HepG2 (cell line): Measurements from ENCODE around the gene BOLL. TPM values are rescaled to one million over a fixed set of nuclear protein-coding genes. Genes with fewer than 3 reads are reported as not detected.

Source experiments
- ATAC-seq: fragments of 200-7000 bp; cut with Tn5 transposase; 3 replicates; pipeline ENCODE4 v1.9.1; 2020; ENCODE audit warnings: mild to moderate bottlenecking, moderate library complexity
- BruUV-seq: library from RNA; stranded (reverse); fragments of 400-500 nt; replicated peaks from 2 replicates; lab custom pipeline; 2021; lab: Mats Ljungman, UMichigan
- CTCF ChIA-PET: fragments of 300-600 bp; formaldehyde crosslinking; extraction: SDS; loops from one replicate; lab custom pipeline; 2021; ENCODE audit warnings: low total read pairs, inconsistent platforms, low intra/inter-chr PET ratio; lab: Yijun Ruan, JAX
- POLR2A ChIA-PET: fragments of 350-600 bp; sonication (Branson Sonifier 250); formaldehyde crosslinking; loops from one replicate; lab custom pipeline; 2020; ENCODE audit warnings: antibody characterized with exemption, inconsistent platforms; lab: Yijun Ruan, JAX
- DNase-seq: peaks from one replicate; pipeline ENCODE4 v3.0.0-alpha.2; 2015; ENCODE audit warnings: low spot score
- FAIRE-seq: peaks from 3 replicates; lab custom pipeline; 2011; peaks lifted over from hg19 to GRCh38; lab: Jason Lieb, UNC
- H2AFZ ChIP-seq: one replicate; pipeline ENCODE4 v1.6.1; 2011; ENCODE audit warnings: low read length, inconsistent platforms
- H3K27ac ChIP-seq: fragments of 300-600 bp; 3 replicates; pipeline ENCODE4 v1.8.0; 2011; ENCODE audit warnings: mixed run types, mild to moderate bottlenecking, mixed read lengths, low read length, inconsistent platforms; ENCODE audit not compliant: insufficient read depth; ENCODE audit errors: extremely low read length
- H3K27me3 ChIP-seq, 2 experiments: fragments of 200-600 bp in 1 of 2; 2 replicates in 1 of 2; 3 replicates in 1 of 2; pipeline versions ENCODE4 v1.6.0 to v1.8.0; 2011; ENCODE audit warnings: low read length in 2 of 2, mild to moderate bottlenecking in 2 of 2, moderate library complexity in 2 of 2, inconsistent platforms in 1 of 2; ENCODE audit not compliant: insufficient read depth in 2 of 2, control insufficient read depth in 1 of 2
- H3K36me3 ChIP-seq, 2 experiments: fragments of 200-600 bp in 1 of 2; replicated peaks in 1 of 2; 2 replicates in 1 of 2; 3 replicates in 1 of 2; pipeline versions ENCODE4 v1.5.1 to v1.8.0; 2011; ENCODE audit warnings: low read length in 2 of 2, inconsistent platforms in 1 of 2; ENCODE audit not compliant: insufficient read depth in 2 of 2, control insufficient read depth in 1 of 2
- H3K4me1 ChIP-seq: 2 replicates; pipeline ENCODE4 v1.5.1; 2012; ENCODE audit warnings: low read length, inconsistent platforms; ENCODE audit not compliant: insufficient read depth
- H3K4me2 ChIP-seq: 2 replicates; pipeline ENCODE4 v1.6.0; 2011; ENCODE audit warnings: low read depth, low read length, inconsistent platforms
- H3K4me3 ChIP-seq, 3 experiments: fragments of 200-600 bp in 1 of 3; sonication (generic), shearing (Covaris generic) in 1 of 3; replicated peaks in 1 of 3; 2 replicates each; pipeline ENCODE4 v1.5.1; 2011 to 2016; ENCODE audit warnings: low read length in 3 of 3, inconsistent platforms in 2 of 3, low read depth in 2 of 3, mild to moderate bottlenecking in 2 of 3, control low read depth in 1 of 3, mixed read lengths in 1 of 3; ENCODE audit not compliant: insufficient read depth in 1 of 3
- H3K79me2 ChIP-seq: one replicate; pipeline ENCODE4 v1.6.1; 2011; ENCODE audit warnings: low read length, inconsistent platforms; ENCODE audit not compliant: insufficient read depth
- H3K9ac ChIP-seq: 2 replicates; pipeline ENCODE4 v1.6.0; 2011; ENCODE audit warnings: mild to moderate bottlenecking, low read depth, low read length, inconsistent platforms; ENCODE audit not compliant: insufficient read depth
- H3K9me3 ChIP-seq: 2 replicates; pipeline ENCODE4 v1.5.1; 2012; ENCODE audit warnings: mild to moderate bottlenecking, low read length
- H4K20me1 ChIP-seq: 2 replicates; pipeline ENCODE4 v1.6.0; 2011; ENCODE audit warnings: inconsistent platforms, mild to moderate bottlenecking, low read length, moderate library complexity; ENCODE audit not compliant: insufficient read depth
- EZH2 ChIP-seq: conservative IDR thresholded peaks from 2 replicates; pipeline ENCODE4 v1.6.1; 2012; ENCODE audit warnings: mild to moderate bottlenecking, low read depth, low read length, moderate library complexity
- GZF1 ChIP-seq: sonication (generic); formaldehyde crosslinking; IDR thresholded peaks from 2 replicates; pipeline ENCODE4 v1.5.1; 2020; ENCODE audit warnings: mild to moderate bottlenecking, missing genetic modification reagents
- KLF9 ChIP-seq: IDR thresholded peaks from 2 replicates; pipeline ENCODE4 v1.6.1; 2016; ENCODE audit warnings: low read depth
- TBX2 ChIP-seq: sonication (generic); formaldehyde crosslinking; IDR thresholded peaks from 2 replicates; pipeline ENCODE4 v1.5.0; 2020; ENCODE audit warnings: missing genetic modification reagents, mild to moderate bottlenecking, borderline replicate concordance
- TOPORS ChIP-seq: sonication (generic); formaldehyde crosslinking; IDR thresholded peaks from 2 replicates; pipeline ENCODE4 v1.8.0; 2023; ENCODE audit warnings: mild to moderate bottlenecking, missing genetic modification reagents
- ZMYM3 ChIP-seq: sonication (generic); formaldehyde crosslinking; IDR thresholded peaks from 2 replicates; pipeline ENCODE4 v1.5.1; 2020; ENCODE audit warnings: mild to moderate bottlenecking, missing genetic modification reagents
- ZNF3 ChIP-seq: IDR thresholded peaks from 2 replicates; pipeline ENCODE4 v1.7.0; 2017; ENCODE audit warnings: inconsistent platforms
- ZNF724P ChIP-seq: sonication (generic); formaldehyde crosslinking; IDR thresholded peaks from 2 replicates; pipeline ENCODE4 v1.8.0; 2022; ENCODE audit warnings: missing genetic modification reagents, borderline replicate concordance
- ZNF800 ChIP-seq: sonication (generic); formaldehyde crosslinking; IDR thresholded peaks from 2 replicates; pipeline ENCODE4 v1.4.0; 2020; ENCODE audit warnings: missing genetic modification reagents
- WGBS: methylation state at CpG from one replicate; pipeline ENCODE4 v1.1.6; 2017; ENCODE audit warnings: low lambda C conversion rate; 5-methylcytosine and 5-hydroxymethylcytosine counted together
- in situ Hi-C: cut with HindIII; loops from 2 replicates; pipeline ENCODE4 v1.10.0; 2017; ENCODE audit warnings: low pct_unique_long_range_greater_than_20kb; ENCODE audit not compliant: extremely low pct_ligation_motif_present
- intact Hi-C: fragments of 100-400 bp; cut with micrococcal nuclease; formaldehyde crosslinking; loops from one replicate; pipeline ENCODE4 v1.10.0; 2022; ENCODE audit not compliant: unreplicated experiment
- polyA plus RNA-seq, 8 experiments: library from polyadenylated mRNA; depleted of rRNA in 3 of 8; stranded (reverse) in 7 of 8; unstranded in 1 of 8; fragments of >200 nt; fragmentation: Illumina TruSeq in 4 of 8; extraction: Trizol in 4 of 8; gene quantifications; 2 replicates each; pipeline versions ENCODE4 v1.2.1 to v1.2.3, GENCODE V29; 2011 to 2016; ENCODE audit warnings: low read depth in 4 of 8, missing spikeins in 1 of 8, mixed read lengths in 1 of 8; ENCODE audit not compliant: insufficient read depth in 1 of 8
- total RNA-seq, 5 experiments: library from RNA; depleted of rRNA; stranded (reverse); fragments of >200 nt; fragmentation: Illumina TruSeq; extraction: Trizol; gene quantifications; 2 replicates each; pipeline ENCODE4 v1.2.3, GENCODE V29; 2016; ENCODE audit warnings: low read depth in 1 of 5
- TF ChIP-seq, protein P1 (sequence below): sonication (generic); formaldehyde crosslinking; IDR thresholded peaks from 2 replicates; pipeline ENCODE4 v1.4.0; 2020; ENCODE audit warnings: missing genetic modification reagents

Gene BOLL
- total and polyA plus RNA-seq, 2 of the 13 experiments (the other 11 are each of a cell fraction or from before 2014, with no cell fraction given): not detected

DNA sequence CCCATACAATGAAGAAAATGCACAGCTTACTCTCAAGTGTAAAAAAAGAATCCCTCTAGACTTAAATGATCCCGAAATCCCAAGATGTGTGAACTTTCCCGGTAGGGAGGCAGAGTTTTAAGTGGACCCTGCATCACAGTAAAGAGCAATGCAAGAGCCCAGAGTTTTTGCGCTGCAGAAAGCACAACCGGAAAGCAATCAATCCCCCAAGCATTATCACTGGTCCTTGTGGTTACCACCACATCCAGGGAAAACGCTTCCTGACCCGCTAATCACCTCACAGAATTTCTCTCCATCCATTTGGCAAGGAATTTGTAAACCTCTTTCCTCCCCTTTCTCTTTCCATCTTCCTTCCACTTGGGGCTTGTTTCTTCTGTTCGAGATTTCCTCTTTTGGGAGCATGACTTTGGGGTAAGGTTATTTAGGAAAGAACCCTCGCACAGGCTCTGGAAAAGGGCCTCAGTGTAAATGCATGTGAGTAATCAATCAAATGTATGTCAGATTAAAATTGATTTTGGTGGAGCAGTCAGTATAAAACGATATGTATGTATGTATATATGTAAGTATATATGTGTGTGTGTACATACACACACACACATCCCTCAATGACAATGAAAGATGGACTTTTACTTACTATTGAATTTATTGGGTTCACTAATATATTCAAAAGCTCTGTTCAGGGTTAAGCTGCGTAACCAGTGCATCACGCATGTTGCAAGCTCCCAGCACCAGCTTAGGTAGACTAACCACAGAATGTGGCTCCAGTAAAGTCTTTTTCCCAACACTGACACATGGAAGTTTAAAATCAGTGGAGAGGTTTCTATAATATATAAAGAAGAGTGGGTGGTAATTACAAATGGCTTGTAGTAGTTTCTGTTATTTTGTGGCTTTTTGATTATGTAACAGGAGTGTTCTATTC, 20.9 kb upstream of the BOLL start:
- H3K27ac ChIP-seq: no peak overlapping the region
- H3K79me2 ChIP-seq: no peaks in the 10 kb centered on the region
- H4K20me1 ChIP-seq: no peaks in the 10 kb centered on the region
- H3K9ac ChIP-seq: no peak overlapping the region
- 25% methylated on average over 11 of the region's 11 CpGs for WGBS
- TF ChIP-seq KLF9 (CRISPR knock-in tag): no peak
- TF ChIP-seq EZH2: peak; percentile 93; the same call in 1 of the 2 replicates
- no peak for ATAC-seq
- peaks cover 10% of the 10 kb centered on the region for H3K4me1 ChIP-seq
- ChIA-PET CTCF (no interaction called here), POLR2A (no interaction called here)
- DNase-seq: no peak
- H2AFZ ChIP-seq: no peak overlapping the region
- H3K4me2 ChIP-seq: no peak overlapping the region
- in situ Hi-C loops (no loop called here), intact Hi-C loops (no loop called here)
- FAIRE-seq: no peak
- no peaks in the 10 kb centered on the region for H3K9me3 ChIP-seq
- peaks cover 6 to 46% of the 10 kb centered on the region in 2 experiments for H3K27me3 ChIP-seq
- BruUV-seq: no TSS peak
- no peak overlapping the region for H3K4me3 ChIP-seq
- H3K36me3 ChIP-seq: no peaks in the 10 kb centered on the region

- H2AFZ ChIP-seq: no peak overlapping the region
- no peaks in the 10 kb centered on the region for H4K20me1 ChIP-seq
- ChIA-PET CTCF (interaction anchor here (2.6 to 3.6 kb wide), 3 partner anchors 8 to 492 kb away, joined by 16 to 36 read pairs (median 17); no protein-coding TSS in a partner anchor), POLR2A (interaction anchor here (1.0 kb wide), 1 partner anchor 8 kb away, joined by 4 read pairs; no protein-coding TSS in a partner anchor)
- in situ Hi-C loops: loop anchor here (5.0 kb wide), 3 partner anchors 247 to 492 kb away; no protein-coding TSS in a partner anchor
- WGBS: 4% methylated on average over 52 of the region's 92 CpGs
- FAIRE-seq (no peak), ATAC-seq (peak; percentile 64), DNase-seq (no peak)
- no peak overlapping the region for H3K9ac ChIP-seq
- H3K4me1 ChIP-seq: peaks cover 10% of the 10 kb centered on the region
- H3K9me3 ChIP-seq: no peaks in the 10 kb centered on the region
- peaks cover 6 to 45% of the 10 kb centered on the region in 2 experiments for H3K27me3 ChIP-seq
- no peaks in the 10 kb centered on the region for H3K36me3 ChIP-seq
- no peak overlapping the region for H3K27ac ChIP-seq
- H3K4me3 ChIP-seq: peak overlapping the region; percentile 61 to 70 (median 65); a peak in 5 of 6 replicates
- intact Hi-C loops: no loop called here
- H3K79me2 ChIP-seq: no peaks in the 10 kb centered on the region
- peak overlapping the region; percentile 67 for H3K4me2 ChIP-seq
- BruUV-seq: no TSS peak
- TF ChIP-seq ZNF3 (CRISPR knock-in tag): no peak
- TF ChIP-seq ZNF800 (CRISPR knock-in tag): peak; percentile 18; the same call in 1 of the 2 replicates
- 0 out of 2 replicates have a peak, but pooled peaks have one; percentile 37 for TF ChIP-seq TOPORS (CRISPR knock-in tag)
- TF ChIP-seq ZNF724P (CRISPR knock-in tag): 0 out of 2 replicates have a peak, but pooled peaks have one; percentile 60
- TF ChIP-seq GZF1 (CRISPR knock-in tag): 0 out of 2 replicates have a peak, but pooled peaks have one; percentile 26
- no peak for TF ChIP-seq ZMYM3 (CRISPR knock-in tag)
- TF ChIP-seq TBX2 (CRISPR knock-in tag): 0 out of 2 replicates have a peak, but pooled peaks have one; percentile 4
- TF ChIP-seq, protein P1, sequence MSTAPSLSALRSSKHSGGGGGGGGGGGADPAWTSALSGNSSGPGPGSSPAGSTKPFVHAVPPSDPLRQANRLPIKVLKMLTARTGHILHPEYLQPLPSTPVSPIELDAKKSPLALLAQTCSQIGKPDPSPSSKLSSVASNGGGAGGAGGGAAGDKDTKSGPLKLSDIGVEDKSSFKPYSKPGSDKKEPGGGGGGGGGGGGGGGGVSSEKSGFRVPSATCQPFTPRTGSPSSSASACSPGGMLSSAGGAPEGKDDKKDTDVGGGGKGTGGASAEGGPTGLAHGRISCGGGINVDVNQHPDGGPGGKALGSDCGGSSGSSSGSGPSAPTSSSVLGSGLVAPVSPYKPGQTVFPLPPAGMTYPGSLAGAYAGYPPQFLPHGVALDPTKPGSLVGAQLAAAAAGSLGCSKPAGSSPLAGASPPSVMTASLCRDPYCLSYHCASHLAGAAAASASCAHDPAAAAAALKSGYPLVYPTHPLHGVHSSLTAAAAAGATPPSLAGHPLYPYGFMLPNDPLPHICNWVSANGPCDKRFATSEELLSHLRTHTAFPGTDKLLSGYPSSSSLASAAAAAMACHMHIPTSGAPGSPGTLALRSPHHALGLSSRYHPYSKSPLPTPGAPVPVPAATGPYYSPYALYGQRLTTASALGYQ: no peak
These were observed 19.9 kb upstream of the BOLL start for GRCh38 chr2:197804758-197805714.
